ENCODE measurements around the gene MGAT4C. TPM values are rescaled to one million over a fixed set of nuclear protein-coding genes. Genes with fewer than 3 reads are reported as not detected.

Gene MGAT4C
- total RNA-seq, 4 donors from 2014 or later = under 0.01 to 2.5 (median 0.31) TPM

DNA sequence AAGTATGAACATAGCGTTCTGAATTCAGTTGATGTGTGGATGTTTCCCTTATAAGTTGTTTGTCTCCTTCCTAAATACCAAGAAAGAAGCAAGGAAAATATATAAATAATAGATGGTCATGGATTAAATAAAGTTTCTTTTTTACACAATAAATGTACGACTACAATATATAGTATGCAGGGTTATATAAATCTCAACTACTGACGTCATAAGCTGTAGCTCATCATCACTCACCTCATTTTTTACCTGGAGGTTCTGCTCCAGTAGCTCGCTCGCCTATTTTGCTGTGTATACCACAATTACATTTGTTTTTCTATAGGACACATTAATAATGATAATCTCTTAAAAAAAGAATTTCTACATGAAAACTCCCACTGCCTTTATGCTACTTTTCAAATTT, 272.6 kb downstream of the MGAT4C start:
- Histone ChIP-seq H3K9me3 (no peaks in the 10 kb centered on the region), H3K36me3 (no peaks in the 10 kb centered on the region), H3K27ac (no peak overlapping the region), H3K27me3 (no peaks in the 10 kb centered on the region), H3K4me3 (no peak overlapping the region), H3K4me1 (no peaks in the 10 kb centered on the region)
- intact Hi-C loops (cut with DNase I; ENCODE audit: low total_unique reads) = no loop called here
- no peak for TF ChIP-seq POLR2A (IDR thresholded peaks at IDR 0.05)
- TF ChIP-seq, protein P1, sequence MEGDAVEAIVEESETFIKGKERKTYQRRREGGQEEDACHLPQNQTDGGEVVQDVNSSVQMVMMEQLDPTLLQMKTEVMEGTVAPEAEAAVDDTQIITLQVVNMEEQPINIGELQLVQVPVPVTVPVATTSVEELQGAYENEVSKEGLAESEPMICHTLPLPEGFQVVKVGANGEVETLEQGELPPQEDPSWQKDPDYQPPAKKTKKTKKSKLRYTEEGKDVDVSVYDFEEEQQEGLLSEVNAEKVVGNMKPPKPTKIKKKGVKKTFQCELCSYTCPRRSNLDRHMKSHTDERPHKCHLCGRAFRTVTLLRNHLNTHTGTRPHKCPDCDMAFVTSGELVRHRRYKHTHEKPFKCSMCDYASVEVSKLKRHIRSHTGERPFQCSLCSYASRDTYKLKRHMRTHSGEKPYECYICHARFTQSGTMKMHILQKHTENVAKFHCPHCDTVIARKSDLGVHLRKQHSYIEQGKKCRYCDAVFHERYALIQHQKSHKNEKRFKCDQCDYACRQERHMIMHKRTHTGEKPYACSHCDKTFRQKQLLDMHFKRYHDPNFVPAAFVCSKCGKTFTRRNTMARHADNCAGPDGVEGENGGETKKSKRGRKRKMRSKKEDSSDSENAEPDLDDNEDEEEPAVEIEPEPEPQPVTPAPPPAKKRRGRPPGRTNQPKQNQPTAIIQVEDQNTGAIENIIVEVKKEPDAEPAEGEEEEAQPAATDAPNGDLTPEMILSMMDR (IDR thresholded peaks at IDR 0.05) = no peak
- no peak for DNase-seq

DNA sequence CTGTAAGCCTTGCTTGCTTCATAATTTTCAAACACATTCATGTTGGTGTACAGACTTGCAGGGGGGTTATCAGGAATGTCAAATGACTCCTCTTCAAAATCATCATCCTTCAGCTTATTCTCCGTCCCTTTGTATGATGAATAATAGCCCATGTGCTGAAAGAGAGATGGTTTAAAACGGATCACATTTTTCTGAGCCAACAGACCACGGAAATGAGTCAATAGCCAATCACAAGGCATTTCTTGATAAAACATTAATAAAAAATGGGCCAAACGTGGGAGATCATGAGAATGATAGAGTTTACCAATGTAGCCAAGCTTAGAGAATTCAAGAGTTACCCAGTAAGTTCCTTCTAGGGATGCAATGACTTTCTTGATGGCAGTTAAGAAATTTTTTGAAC, 276.6 kb downstream of the MGAT4C start:
- TF ChIP-seq, protein P1 (IDR thresholded peaks at IDR 0.05) = no peak
- TF ChIP-seq POLR2A (IDR thresholded peaks at IDR 0.05) = no peak
- Histone ChIP-seq H3K4me3 (no peak overlapping the region), H3K27me3 (no peaks in the 10 kb centered on the region), H3K4me1 (no peaks in the 10 kb centered on the region), H3K27ac (no peak overlapping the region), H3K9me3 (no peaks in the 10 kb centered on the region), H3K36me3 (no peaks in the 10 kb centered on the region)
- intact Hi-C loops (cut with DNase I; ENCODE audit: low total_unique reads) = no loop called here
- DNase-seq = no peak

DNA sequence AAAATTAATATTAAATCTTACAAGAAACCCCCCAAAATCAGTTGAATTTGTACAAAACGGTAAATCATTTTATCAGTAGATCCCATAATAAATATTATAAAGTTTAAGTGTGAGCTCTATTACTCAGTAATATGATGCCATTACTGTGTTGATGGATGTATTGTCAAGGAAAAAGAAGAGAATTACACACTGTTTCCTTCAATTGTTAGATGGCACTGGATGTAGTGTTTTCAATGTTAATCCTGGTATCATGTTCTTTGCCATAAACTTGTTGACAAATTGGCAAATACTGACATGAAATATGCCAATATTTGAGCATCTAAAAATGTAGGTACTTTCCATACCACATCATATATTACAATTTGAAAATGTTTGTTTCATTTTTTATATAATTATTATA, 280.5 kb downstream of the MGAT4C start:
- TF ChIP-seq, protein P1 (IDR thresholded peaks at IDR 0.05) = no peak
- TF ChIP-seq POLR2A (IDR thresholded peaks at IDR 0.05) = no peak
- intact Hi-C loops (cut with DNase I; ENCODE audit: low total_unique reads) = no loop called here
- Histone ChIP-seq H3K27ac (no peak overlapping the region), H3K9me3 (no peaks in the 10 kb centered on the region), H3K4me1 (no peaks in the 10 kb centered on the region), H3K36me3 (no peaks in the 10 kb centered on the region), H3K4me3 (no peak overlapping the region), H3K27me3 (no peaks in the 10 kb centered on the region)
- no peak for DNase-seq

DNA sequence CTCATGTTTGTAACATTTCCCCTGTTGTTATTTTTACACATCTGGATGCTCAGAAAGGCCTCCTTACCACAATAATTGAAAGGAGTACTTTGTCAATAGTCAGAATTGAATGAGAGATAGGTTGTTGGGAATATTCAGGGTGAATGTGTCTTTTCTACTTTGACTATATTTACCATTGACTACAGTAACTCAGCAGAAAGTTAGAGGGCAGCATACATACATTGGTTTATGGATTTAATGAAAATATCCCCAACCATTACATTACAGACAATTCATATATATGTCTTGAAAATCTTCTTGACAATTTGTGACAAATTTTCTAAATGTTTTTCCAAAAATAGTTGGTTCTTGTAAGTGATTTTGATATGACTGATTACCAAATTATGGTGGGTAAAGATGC, 284.4 kb downstream of the MGAT4C start:
- Histone ChIP-seq H3K4me1 (no peaks in the 10 kb centered on the region), H3K4me3 (no peak overlapping the region), H3K36me3 (no peaks in the 10 kb centered on the region), H3K9me3 (no peaks in the 10 kb centered on the region), H3K27ac (no peak overlapping the region), H3K27me3 (no peaks in the 10 kb centered on the region)
- no peak for DNase-seq
- TF ChIP-seq, protein P1 (IDR thresholded peaks at IDR 0.05) = no peak
- TF ChIP-seq POLR2A (IDR thresholded peaks at IDR 0.05) = no peak
- intact Hi-C loops (cut with DNase I; ENCODE audit: low total_unique reads) = no loop called here

DNA sequence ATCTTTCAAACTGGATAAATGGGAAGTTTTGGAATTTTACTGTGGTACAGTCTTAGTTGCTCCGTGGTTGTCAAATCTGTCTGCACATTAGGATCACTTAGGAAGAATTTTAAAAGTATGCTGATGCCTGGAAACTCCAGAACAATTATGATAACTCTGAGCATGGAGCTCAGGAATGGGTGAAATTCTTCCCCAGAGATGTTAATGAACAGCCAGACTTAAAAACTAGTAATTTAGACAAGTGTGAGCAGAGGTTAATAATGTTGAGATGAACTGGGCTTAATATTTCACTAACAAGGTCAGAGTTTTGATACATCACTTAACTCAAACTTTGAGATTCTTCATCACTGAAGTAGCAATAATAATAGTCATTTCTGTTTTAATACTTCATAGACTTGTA, 287.6 kb downstream of the MGAT4C start:
- H3K36me3 ChIP-seq = no peaks in the 10 kb centered on the region
- DNase-seq = no peak
- no peaks in the 10 kb centered on the region for H3K4me1 ChIP-seq
- TF ChIP-seq, protein P1 (IDR thresholded peaks at IDR 0.05) = no peak
- TF ChIP-seq POLR2A (IDR thresholded peaks at IDR 0.05) = no peak
- intact Hi-C loops (cut with DNase I; ENCODE audit: low total_unique reads) = no loop called here
- no peaks in the 10 kb centered on the region for H3K27me3 ChIP-seq
- no peaks in the 10 kb centered on the region for H3K9me3 ChIP-seq
- no peak overlapping the region for H3K27ac ChIP-seq
- no peak overlapping the region for H3K4me3 ChIP-seq
